CD4-positive, alpha-beta T cell treated with Interleukin-17A for 4 hours (primary cell): ENCODE data around the gene THSD7A.

Experiments
- DNase-seq: peaks from one replicate; pipeline ENCODE4 v3.0.0-alpha.2; 2020; ENCODE audit warnings: mixed read lengths

Gene THSD7A

GRCh38 chr7:11831736-11832495, at the start of gene THSD7A:
THSD7A (minus strand) TSS chr7:11832198; CDS start chr7:11831946, 252 bp downstream.
- DNase-seq: no peak

- no peak for DNase-seq
Measured at GRCh38 chr7:11881680-11882079, 49.7 kb upstream of the THSD7A start.

DNA sequence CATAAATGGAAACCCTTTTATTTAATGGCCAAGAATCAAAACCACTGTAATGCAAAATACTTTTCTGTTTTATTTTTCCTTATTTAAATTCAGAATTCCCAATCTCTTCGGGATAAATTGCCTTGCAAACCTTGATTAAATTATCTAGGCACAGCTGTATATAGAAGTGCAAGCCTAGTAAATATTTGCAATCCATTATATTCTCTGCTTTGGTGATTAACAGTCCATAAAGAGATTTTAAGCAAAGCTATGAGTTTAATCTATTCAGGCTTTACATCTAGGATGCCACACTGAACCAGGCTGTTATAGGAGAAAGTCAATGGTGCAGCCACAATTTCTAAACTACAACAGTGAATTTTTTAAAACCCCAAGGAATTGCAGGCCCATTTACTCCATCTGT, 43.6 kb upstream of the THSD7A start:
- no peak for DNase-seq

DNA sequence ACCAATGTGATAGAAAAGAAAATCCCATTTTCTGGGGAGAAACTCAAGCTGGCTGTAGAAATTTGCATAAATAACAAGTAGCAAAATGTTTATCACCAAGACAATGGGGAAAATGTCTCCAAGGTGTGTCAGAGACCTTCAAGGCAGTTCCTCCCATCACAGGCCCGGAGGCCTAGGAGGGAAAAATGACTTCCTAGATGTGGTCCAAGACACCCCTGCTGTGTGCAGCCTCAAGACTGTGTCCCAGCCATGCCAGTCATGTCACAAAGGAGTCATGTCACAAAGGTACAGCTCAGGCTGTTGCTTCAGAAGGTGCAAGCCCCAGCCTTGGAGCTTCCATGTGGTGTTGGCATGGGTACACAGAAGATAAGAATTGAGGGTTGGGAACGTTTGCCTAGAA, 33.7 kb upstream of the THSD7A start:
- no peak for DNase-seq

- DNase-seq: no peak
Measured at GRCh38 chr7:11858622-11859302, 26.8 kb upstream of the THSD7A start.

GRCh38 chr7:11858026-11858425, 26.0 kb upstream of the THSD7A start:
- no peak for DNase-seq

GRCh38 chr7:11848251-11848650, 16.3 kb upstream of the THSD7A start:
- DNase-seq: no peak

GRCh38 chr7:11847336-11847735, 15.3 kb upstream of the THSD7A start:
- DNase-seq: no peak

DNA sequence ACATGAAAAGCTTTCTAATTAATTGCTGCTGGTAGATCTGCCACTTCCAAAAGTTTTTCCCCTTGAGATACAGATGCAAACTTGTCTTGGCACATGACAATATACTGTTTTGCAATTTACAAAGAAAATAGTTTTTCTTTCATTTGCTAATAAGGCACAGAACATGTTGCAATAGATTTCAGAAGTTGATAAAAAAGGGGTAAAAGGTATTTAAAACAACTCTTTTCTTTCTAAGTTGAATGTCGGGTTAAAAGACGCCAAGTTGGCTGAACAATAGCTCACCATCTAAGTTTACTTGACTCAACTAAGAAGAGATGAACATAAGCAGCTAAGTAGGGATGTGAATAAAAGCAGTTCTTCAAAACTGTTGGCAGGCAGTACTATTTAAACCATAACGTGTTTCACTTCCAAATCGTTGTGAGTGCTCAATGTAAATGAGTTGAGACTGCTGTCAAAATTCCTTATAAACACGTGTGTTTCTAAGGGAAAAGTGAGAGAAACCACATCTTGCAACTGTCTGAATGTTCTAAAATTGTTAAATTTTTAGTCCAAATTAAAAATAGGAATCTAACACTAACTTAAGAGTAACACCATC, 14.5 kb upstream of the THSD7A start:
- no peak for DNase-seq

DNA sequence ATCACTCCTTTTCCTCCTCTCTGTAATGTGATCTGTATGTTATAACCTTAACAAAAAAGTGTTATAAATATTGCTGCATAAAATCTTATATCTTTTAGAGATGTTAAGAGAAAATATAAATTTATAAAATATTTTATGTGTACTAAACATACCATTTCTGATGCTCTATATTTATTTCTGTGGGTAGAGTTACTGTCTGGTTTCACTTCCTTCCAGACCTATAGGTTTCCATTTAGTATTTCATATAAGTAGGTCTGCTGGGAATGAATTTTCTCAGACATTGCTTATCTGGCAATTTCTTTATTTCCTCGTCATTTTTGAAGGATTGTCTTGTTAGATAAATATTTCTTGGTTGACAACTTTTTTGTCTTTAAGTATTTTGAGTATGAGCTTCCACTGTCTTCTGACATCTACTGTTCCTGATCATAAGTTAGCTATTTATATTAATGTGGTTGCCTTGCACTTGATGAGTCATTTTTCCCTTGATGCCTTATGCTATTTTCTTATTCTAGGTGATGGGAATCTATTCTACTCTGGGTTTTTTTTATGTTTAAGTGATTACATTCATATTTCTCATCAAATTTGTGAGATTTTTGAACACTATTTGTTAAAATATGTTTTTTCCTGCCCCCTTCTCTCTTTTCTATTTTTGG, 11.2 kb upstream of the THSD7A start:
- no peak for DNase-seq

DNA sequence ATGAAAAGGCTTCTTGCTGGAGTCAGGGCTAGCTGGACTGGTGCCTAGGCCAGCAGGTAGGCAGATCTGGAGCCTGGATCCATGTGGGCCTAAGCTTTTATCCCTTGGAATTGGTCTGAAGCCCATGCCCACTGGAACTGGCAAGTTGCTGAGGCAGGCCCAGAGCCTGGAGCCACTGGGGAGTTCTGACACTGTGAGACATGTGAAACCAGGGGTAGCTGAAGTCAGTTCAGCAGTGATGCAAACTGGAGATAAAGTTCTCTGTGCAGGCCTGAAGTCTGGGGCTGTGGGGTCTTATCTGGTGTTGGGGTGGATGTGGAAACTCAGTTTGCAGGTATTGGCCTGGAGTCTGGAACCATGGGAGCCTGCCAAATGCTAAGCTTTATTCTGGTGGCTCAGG, 9.7 kb upstream of the THSD7A start:
- no peak for DNase-seq

- DNase-seq: no peak
Measured at GRCh38 chr7:11835260-11835659, 3.3 kb upstream of the THSD7A start.

- no peak for DNase-seq
Measured at GRCh38 chr7:11833431-11833830, 1.4 kb upstream of the THSD7A start.

GRCh38 chr7:11831156-11831735, 752 bp downstream of the THSD7A start:
- no peak for DNase-seq

DNA sequence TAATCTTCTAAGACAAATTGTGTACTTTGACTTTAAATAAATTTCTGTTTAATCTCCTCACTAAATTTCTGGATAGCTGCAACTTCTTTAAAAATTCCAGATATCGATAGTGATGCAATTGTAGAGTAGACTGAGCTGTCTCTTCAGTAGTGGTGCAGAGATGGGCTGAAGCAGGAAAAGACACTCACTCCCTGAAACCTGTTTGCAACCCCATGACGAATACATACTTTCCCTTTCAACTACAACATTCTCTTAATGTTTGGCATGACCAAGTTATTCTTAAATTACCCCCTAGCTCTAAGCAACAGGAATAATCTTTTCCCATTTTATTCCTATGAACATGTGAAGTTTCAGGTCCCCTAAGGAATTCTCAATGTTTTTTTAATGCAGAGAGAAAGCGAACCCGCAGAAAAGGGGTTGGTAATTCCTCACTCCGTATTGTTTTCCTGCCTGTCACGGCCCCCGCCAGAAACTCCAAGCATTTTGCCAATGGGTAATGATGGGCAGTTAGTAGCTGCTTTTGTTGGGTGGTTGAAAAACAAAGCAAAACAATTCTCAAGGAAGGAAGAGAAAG, 1.3 kb downstream of the THSD7A start:
- no peak for DNase-seq

DNA sequence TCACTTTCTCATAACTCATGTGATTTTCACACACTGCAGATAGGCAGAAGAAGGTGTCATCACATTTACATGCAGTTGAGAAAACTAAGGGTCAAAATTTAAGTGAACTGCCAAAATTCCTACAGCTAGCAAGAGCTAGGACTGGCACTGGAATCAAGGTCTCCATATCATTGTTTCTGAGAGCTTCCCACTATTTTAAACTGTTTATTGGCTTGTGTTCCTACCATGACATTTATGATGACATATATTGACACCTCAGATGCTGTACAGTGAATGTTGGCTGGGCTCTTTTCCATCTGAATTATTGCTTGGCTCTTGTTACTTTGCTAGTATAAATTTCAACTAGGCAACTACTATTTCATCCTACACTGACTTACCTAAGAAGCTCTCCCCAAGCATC, 2.0 kb downstream of the THSD7A start:
- no peak for DNase-seq

DNA sequence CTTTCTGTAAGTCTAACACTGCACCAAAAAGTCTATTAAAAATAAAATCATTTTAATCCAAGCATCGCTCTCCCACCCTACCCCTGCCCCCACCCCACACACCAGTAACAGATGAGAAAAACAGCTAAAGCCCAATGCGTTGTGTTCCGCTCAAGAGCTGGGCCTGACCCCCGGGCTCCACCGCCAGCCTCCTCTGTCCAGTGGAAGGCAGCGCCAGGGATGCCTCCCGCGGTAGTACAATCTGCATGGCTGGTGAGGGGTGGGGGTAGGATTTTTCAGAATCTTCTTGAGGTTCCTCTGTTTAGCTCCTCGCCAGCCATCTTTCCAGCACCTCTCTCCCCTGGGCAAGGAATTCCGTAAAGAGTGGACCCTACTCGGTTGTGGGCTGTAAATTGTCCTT, 12.1 kb downstream of the THSD7A start:
- DNase-seq: no peak

GRCh38 chr7:11819271-11819670, 12.7 kb downstream of the THSD7A start:
- no peak for DNase-seq

GRCh38 chr7:11818281-11818680, 13.7 kb downstream of the THSD7A start:
- no peak for DNase-seq

- DNase-seq: no peak
Measured at GRCh38 chr7:11817111-11817740, 14.8 kb downstream of the THSD7A start.

DNA sequence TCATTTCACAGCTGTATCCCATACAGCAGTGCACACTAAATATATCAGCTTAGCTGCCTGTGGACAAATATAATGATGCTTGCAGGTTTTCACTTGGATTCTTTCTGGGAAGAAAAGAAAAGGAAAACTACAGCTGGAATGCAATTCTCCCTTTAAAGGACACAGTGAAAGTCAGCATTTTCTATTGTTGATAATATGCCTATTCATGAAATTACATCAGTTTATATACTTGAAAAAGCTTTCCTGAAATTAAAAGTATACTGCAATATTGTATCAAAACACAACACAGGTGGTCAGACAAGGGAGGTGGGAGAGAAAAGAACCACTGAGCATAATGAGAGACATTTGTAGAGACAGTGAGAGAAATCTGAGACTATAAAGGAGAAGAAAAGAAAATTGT, 20.3 kb downstream of the THSD7A start:
- DNase-seq: no peak

- DNase-seq: no peak
Measured at GRCh38 chr7:11810043-11810625, 21.9 kb downstream of the THSD7A start.
